HT1080 (cell line): ENCODE data around the gene NTPCR. TPM values are rescaled to one million over a fixed set of nuclear protein-coding genes. Genes with fewer than 3 reads are reported as not detected.

Experiments
- DNase-seq: peaks from one replicate; pipeline ENCODE4 v3.0.0-alpha.2; 2015; ENCODE audit warnings: low read depth
- total RNA-seq: library from RNA; depleted of rRNA; stranded (reverse); fragments of >200 nt; shearing (Covaris generic); gene quantifications from 2 replicates; pipeline ENCODE4 v1.2.3, GENCODE V29; 2014

NTPCR gene
- total RNA-seq, 1 experiment from 2014 or later = 41.1 TPM

GRCh38 chr1:232956081-232956480, 5.7 kb downstream of the NTPCR start:
- no peak for DNase-seq

- no peak for DNase-seq
Measured at GRCh38 chr1:232958067-232958466, 7.7 kb downstream of the NTPCR start.

DNA sequence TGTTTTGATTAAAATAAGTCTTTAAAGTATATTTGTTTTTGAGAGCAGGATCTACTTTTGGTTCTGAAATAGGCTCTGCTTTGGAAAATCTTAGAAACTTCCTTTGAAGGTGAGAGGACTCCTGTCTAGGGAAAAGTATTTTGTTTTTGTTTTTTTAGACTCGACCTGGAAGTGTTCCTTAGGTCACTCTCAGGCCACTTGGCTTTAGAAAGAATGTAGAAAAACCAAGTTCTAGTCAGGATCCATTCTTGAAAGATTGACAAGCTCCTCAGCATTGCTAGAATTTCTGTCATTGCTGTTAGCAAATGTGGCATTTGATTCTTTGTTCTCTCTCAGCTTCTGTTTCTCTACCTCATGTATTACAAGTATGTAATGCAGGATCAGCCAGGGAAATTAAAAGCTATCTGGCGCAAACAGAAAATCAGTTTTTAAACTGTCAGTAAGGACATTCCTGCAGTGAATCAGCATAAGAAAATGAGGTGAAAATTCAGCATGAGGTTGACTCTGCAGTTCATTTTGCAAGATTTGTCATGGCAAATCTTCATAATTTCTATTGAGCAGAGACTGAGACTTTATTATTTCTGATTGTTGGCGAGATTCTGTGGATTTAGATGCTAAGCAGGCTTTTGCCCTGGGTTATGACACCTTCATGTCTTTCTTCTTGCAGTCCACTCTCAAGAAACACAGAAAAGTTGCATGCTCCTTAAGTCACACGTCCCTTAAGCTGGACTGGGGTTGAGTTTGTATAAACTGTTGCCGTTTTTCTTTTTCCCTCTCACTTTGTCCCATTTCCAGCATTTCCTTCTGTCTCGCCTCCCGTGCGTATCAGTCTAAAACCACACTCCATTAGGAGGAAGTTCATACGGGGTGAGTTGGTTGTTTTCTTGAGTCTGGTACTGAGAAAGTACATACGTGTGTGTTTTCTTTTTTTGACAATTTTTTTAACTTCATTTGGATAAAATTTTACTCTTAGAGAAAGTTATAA, 12.6 kb downstream of the NTPCR start:
- no peak for DNase-seq

- no peak for DNase-seq
Measured at GRCh38 chr1:232964601-232965000, 14.2 kb downstream of the NTPCR start.

DNA sequence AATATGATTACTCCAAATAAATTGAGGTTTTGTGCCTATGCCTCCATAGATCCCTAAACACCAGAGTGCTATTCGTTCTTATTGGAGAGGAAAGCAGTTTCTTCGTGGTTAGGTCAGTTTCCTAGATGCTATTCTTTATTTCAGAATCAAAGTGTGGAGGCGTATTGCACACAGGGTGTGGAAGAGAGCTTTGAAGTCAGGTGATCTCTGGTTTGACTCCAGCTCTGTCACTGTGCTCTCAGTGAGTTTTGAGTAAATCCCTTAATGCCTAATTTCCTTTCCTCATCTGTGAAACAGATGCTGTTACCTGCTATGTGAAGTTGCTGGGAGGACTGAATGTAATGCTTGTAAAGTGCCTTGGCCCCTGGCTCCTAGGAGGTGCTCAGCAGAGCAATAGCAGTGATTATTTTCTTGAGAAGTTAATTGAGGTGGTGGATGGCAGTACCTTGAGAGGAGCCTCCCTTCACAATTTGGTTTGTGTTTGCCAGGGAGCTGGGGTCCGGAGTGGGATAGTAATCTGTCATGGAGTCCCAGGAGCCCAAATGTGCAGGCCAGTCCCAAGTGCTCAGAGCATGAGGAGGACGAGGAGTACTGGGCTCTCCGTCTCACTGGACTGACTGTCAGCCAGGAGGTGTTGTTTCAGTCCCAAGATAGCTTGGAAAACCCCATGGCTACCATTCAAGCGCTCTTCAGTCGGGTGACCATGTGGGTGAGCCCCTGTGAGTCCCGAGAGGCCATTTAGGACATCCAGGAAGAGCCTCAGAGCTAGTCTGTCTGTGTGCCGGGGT, 14.9 kb downstream of the NTPCR start:
- DNase-seq = no peak

- no peak for DNase-seq
Measured at GRCh38 chr1:232965912-232966217, 15.5 kb downstream of the NTPCR start.

DNA sequence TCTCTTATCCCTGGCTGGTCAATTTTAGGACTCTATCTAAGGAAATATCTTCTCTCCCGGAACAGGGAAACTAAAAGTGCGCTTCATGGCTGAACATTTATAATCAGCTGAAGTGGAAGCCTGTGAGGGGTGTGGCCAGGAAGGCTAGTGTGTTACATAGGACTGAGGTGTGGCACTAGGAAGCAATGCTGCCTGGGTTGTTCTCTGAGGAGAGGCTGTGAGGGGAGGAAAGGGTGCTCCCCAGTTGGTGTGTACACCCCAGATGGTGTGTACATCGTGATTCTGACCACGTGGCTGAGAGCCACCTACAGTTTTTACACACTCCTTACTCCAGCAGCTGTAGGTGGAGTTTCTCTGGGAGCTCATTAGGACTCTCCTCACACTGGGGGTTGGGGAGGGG, 16.3 kb downstream of the NTPCR start:
- DNase-seq = no peak

GRCh38 chr1:232968391-232968790, 18.0 kb downstream of the NTPCR start:
- DNase-seq = no peak

DNA sequence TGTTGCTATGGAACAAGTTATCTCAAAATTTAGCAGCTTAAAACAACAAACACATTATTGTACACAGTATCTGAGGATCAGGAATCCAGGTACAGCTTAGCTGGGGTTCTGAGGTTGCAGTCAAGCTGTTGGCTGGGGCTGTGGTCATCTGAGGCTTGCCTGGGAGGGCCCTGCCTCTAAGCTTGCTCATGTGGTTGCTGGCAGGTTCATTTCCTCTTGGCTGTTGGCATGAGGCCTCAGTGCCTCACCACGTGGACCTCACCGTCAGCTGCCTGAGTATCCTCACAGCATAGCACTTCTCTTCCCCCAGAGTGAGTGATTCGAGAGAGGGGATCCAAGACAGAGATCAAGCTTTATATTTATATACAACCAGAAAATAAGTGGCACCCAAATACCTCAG, 18.6 kb downstream of the NTPCR start:
- DNase-seq = peak; percentile 70

GRCh38 chr1:232969799-232970198, 19.4 kb downstream of the NTPCR start:
- no peak for DNase-seq

- DNase-seq = no peak
Measured at GRCh38 chr1:232970508-232970907, 20.1 kb downstream of the NTPCR start.

GRCh38 chr1:232973652-232974611, 23.5 kb downstream of the NTPCR start:
- no peak for DNase-seq

- no peak for DNase-seq
Measured at GRCh38 chr1:232974971-232975370, 24.6 kb downstream of the NTPCR start.

GRCh38 chr1:232978091-232978634, 27.8 kb downstream of the NTPCR start:
- no peak for DNase-seq

DNA sequence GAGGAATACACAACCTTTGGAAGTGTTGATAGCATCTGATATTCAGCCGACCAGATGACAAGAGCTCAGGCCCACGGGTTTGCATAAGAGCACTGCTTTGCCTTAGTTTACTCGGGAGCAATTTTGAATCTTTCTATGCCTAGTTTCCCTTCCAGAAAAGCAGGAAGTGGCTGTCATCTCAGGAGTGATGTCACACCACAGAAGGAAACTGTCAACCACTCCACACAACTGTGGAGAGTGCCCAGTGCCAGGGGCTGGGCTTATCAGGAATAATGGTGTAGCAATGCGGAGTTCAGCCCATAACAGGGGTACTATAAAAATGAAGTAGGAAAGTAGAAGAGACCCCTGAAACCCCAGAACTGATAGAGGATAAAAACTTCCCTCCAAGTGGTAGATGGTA, 28.4 kb downstream of the NTPCR start:
- no peak for DNase-seq

- DNase-seq = no peak
Measured at GRCh38 chr1:232979558-232979957, 29.1 kb downstream of the NTPCR start.

DNA sequence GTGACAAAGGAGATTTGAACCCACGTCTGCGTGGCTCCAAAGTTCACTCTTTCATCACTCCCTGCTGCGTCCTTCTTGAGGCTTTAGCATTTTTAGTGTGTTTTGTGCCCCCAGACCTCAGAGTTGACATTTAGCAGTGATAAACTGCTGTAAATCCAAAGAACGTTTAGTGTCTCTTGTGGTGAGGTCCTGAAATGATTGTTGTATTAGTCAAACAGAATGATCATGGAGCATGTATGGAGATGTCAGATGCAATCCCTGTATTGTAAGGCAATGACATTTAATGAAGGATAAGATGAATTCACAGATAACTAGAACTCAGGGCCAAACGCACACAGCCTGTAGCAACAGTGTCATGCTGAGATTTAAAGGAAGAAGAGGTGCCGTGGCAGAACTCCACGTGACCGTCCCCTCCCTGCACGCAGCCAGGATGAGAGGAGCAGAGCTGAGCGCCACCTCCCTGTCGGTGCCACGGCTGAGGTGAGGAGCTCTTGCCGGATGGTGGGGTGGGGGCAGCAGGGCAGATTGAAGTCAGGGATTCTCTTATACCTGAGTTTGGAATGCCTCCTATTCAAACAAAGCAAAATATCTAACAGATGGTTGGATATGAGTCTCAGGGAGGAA, 30.1 kb downstream of the NTPCR start:
- no peak for DNase-seq

DNA sequence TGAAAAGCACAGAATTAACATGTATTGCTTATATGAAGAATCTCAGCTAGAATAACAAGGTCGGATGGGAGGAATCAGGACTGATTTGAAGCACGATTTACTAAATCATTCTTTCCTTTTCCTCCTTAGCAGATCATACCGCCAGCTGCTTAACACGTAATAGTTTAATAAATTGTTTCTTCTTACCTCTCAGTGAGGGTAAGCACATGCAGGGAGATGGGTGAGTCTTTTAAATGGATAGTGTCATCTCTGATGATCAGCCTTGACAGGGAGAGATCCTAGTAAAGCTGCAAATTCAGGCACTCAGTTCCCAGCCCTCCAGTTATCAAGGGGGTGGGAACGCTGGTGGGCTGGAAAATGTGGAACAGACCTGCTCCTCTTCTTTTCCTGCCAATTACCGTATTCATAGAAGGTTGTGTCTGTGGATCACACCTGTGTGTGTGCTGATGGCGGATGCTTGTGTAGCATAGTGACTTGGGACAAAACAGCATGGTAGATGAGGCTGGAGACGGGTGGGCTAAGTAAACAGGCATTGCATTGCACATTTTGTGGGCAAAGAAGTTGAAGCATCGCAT, 30.7 kb downstream of the NTPCR start:
- no peak for DNase-seq

DNA sequence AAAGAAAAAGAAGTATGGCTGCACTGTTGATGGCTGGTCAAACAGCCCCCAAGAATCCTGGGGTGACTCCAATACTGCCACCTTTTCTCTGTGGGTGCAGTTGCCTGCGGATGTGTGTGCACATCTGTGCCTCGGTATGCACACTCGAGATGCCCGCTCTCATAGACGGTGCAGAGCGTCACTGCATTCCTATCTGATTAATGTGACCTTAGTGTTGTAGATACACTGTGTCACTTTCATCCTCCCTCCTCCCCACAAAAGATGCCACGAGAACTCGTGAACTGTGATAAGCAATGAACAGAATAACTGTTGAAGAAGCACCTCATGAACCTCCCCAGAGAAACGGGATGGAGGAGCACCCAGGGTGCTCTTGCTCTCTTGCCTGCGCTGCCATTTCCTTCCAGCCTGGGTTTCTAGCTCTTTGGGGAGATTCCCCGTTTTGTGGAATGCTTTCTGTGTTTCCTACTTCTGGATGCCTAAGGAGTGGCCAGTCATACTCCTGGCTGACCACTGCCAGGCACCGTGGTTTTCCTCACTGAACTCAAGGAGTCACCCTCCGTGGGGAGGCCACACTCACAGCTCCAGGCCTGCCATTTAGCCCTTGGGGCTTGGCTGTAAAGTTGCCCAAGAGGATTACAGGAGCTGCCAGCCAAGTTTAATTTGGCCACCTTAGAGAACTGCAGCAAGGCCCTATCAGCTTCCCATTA, 32.0 kb downstream of the NTPCR start:
- peak; percentile 62 for DNase-seq

GRCh38 chr1:232983375-232983774, 33.0 kb downstream of the NTPCR start:
- no peak for DNase-seq
